HG02610 (cell line): ENCODE results near the gene LGALSL.

Source experiments
- ATAC-seq: cut with Tn5 transposase; IDR thresholded peaks from one replicate; pipeline ENCODE4 v1.9.1; 2021; ENCODE audit warnings: mild to moderate bottlenecking, moderate library complexity; ENCODE audit not compliant: unreplicated experiment

LGALSL gene

GRCh38 chr2:64442277-64442676 is 11.7 kb upstream of the LGALSL start:
- no peak for ATAC-seq

DNA sequence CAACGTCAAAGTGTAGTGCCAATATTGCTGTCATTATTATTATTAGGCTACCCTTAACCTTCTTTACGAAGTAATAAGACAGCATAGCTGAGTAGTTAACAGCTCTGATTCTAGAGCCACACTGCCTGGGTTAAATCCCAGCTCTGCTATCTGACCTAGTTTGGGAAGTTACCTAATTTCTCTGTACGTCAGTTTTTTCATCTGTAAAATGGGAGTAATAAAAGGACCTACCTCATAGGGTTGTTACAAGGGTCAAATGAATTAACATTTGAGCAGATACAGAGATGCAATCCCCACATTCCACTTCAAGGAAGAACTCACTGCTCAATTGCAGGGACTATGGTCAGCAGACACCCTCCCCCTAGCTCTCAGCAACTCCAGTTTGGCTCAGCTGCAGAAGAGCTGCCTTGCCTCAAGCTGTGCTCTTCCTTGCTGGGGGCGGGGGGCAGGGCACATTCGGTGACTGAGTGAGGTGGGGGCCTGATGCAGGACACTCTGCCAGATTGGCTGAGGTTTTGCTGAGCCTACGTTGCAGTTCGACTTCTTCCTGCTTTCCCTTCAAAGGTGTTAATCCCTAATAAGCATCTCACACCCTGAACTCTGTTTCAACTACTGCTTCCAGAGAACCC is 11.0 kb upstream of the LGALSL start:
- ATAC-seq = no peak

DNA sequence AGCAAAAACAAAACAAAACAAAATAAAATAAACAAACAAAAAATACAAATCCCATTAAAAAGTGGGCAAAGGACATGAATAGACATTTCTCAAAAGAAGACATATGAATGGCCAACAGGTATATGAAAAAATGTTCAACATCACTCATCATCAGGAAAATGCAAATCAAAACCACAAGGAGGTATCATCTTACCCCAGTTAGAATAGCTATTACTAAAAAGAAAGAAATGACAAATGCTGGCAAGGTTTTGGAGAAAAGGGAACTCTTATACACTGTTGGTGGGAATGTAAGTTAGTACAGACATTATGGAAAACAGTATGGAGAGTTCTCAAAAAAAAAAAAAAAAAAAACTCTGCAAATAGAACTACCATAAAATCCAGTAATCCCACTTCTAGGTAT is 8.0 kb upstream of the LGALSL start:
- ATAC-seq = peak; percentile 49

DNA sequence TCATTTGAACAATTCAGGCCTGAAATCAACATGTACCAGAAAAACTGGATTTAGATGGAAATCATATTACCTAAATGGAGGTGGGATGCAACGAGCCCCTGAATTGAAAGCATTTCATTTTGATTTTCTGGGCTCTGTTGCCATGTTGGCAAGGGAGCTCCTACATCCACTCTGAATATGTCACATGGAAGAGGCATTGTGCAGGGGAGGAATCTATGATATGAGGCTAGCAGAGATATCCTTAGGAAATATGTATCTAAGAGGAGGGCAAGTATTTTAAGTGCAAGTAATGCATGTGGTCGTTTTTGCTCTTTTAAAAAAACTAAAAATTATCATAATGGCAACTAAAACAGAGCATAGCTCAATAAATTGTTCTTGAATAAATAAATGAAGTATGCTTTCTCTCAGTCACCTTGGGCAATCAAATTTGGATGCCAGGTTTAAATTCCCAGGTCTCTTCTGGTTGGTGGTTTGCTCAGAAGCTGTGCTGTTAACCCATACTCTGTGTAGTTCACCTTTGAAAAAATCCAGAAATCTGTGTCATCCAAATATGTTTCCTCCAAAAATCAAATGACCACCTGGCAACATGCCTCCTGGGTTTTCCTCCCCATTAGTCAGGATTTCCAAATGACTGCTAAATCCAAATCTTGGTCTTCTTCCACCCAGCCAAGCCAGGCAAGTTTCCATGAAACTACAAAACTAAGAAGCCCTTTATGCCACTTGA is 6.5 kb upstream of the LGALSL start:
- no peak for ATAC-seq

GRCh38 chr2:64448041-64448426 is 5.9 kb upstream of the LGALSL start:
- ATAC-seq = no peak

DNA sequence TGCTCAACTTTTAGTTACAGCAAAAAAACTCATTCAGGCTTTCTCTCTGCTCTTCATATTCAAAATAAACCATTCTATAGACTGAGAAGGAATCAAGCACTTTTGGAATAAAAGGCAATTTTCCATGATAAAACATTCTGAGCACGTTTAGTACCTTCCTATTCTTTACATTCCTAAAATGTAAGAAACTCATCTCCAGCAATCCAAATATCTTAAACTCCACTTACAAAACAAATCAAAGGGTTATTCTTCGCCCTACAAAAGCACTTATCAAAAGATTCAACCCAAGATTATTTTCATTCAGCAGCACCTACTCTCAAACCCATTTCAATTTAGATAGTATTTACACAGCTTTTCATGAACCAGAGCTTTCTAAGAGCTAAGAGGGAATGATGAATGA is 2.9 kb upstream of the LGALSL start:
- no peak for ATAC-seq

GRCh38 chr2:64454386-64455332 is 697 bp downstream of the LGALSL start:
- ATAC-seq = peak; percentile 62

- ATAC-seq = no peak
These were observed 1.6 kb downstream of the LGALSL start for GRCh38 chr2:64455545-64455944.

DNA sequence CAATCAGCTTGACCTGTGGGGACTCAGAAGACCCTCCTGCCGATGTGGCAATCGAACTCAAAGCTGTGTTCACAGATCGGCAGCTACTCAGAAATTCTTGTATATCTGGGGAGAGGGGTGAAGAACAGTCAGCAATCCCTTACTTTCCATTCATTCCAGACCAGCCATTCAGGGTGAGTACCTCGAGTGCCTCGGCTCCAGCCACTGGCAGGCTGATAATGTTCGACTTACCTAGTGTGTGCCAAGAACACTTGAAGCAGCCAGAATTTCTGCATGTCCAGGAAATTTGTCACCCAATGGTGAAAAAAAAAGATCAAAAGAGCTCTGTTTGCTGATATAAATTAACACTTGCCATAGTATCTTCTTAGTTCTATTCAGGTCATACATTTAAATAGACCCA is 2.3 kb downstream of the LGALSL start:
- ATAC-seq = no peak

GRCh38 chr2:64457524-64457923 is 3.6 kb downstream of the LGALSL start:
- ATAC-seq = no peak

DNA sequence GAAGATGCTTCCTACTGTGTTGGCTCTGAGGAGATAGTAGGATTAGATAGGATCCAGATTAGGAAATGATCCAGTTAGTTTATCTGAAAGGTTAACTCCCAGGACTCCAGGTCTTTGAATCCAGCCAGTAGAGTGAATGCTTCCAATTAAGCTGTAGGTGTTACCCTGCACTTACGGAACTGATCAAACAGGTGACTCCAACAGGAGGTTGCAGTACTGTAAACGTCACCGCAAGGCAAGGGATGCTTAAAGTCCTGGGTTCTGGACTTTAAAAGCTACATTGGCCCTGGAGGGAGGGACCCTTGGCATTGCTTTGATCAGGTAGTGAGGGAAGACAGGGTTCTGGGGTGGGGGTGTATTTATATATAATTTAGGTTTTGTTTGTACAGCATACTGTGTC is 5.6 kb downstream of the LGALSL start:
- ATAC-seq = no peak

- no peak for ATAC-seq
These were observed 6.4 kb downstream of the LGALSL start for GRCh38 chr2:64460330-64460729.

DNA sequence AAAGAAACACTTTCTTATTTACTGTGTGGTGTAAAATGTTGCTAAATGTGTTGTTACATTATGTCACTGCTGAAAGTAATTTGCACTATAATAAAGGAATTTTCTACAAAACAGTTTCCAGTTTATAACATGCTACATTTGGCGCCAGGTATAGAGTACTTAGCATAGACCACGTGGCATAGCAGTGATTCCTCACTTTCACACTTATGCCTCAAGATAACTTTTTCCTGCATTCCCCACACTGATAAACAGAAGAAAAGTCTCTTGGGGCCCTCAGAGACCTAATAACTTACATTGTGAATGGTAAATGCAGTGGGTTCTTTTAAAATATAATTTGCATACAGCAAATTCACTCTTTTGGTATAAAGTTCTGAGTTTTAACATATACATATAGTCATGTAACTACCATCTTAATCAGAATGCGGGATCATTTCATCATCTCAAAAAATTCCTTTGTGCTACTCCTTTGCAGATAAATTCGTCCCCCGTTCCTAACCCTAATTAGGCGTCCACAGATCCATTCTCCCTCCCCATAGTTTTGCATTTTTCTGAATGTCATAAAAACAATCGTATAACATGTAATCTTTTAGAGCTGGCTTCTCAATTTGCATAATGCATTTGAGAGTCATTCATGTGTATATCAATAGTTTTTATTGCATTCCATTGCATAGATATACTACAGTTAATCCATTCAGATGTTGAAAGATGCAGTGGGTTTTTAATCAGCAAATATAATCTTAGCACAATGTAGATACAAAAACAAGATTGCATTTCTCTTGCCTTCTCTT is 7.5 kb downstream of the LGALSL start:
- no peak for ATAC-seq

DNA sequence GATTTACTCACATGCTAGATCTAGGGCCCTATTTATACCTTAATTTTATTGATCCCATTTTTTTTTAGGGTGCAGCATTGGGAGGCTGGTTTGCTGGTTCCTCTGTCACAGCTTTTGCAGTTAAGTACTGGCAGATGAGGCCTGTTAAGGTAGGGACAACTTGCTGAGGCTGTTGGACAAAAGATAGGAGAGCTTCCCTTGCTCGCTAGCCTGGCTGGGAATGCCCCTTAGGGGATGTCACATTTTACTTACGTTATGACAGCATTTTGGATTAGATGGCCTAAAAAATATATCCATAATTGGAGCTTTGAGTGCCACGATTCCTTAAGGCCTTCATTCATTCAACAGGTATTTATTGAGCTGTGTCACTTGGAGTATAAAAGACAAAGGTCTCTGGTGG is 8.2 kb downstream of the LGALSL start:
- ATAC-seq = no peak

- no peak for ATAC-seq
These were observed 9.2 kb downstream of the LGALSL start for GRCh38 chr2:64462940-64463700.

DNA sequence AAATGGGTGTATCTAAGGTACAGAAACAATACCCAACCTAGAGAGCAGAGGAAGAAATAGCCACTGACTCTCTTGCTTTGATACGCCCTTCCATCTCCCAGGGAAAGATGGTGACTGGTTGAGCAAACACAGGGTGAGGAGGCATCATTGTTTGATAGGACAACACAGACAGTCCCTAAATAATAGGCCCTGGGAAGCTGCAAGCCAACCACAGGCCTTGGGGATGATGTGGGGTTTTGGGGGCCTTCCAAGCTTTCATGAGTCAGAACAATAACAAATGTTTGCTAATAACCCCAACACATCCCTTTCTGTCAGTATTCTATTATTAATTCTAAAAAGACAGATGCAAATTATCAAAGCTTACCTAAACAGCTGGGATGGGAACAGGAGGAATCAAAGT is 9.8 kb downstream of the LGALSL start:
- ATAC-seq = no peak

DNA sequence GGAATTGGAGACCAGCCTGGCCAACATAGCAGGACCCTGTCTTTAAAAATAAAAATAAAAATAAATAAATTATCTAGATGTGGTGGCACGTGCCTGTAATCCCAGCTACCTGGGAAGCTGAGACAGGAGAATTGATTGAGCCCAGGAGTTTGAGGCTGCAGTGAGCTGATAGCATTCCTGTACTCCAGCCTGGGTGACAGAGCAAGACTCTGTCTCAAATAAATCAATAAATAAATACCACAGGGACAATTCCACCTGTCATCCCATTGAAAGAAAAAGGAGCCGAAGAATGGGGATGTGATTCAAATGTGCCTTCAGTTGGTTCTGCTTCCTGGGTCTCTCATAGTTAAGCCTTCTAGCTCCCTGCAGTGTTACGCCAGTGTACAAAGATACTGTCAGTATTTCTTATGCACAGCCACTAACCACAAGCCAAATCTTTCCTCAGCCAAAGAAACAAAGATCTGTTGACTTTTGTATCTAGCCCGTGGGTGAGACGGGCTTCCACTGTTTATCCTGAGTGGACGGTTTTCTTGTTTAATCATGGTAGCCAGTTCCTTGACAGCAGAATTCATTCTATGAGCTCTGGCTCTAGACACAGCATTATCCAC is 12.6 kb downstream of the LGALSL start:
- ATAC-seq = no peak

DNA sequence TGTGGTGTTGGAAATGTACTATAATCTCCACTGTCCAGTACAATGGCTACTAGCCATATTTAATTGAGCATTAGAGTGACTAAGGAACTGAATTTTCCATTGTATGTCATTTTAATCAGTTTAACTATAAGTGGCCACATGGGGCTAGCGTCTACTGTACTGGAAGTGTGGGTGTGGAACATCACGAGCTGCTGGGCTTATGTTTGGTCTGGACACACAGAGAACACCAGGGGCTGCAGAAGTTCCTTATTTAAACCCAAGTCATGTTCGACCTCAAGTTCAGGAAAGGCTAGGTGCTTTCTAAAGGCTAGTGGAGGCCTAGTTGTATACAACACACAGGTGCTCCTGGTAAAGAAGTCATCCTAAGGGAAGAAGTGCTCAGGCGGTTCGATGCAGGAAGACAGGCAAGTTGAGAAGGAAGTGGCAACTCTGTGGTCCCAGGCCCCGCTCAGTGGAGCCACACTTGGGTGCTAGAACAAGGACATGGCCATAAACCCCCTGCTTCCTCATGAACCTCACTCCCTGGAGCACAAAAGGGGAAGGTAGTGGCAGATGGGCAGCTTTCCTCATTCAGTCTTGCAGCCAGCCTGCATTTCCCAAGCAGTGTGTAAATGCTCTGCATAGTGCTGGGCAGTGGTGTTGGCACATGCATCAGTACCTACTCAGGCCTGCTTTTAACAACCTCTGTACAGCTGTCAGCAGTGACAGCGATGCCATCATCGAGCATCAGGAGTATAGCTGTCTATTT is 13.3 kb downstream of the LGALSL start:
- ATAC-seq = no peak

GRCh38 chr2:64469261-64469660 is 15.3 kb downstream of the LGALSL start:
- no peak for ATAC-seq
